GF-D8 (cell line): ENCODE data around the gene CHCHD3.
"Not testable (repeated sequence)": the region's sequence is repeated elsewhere in the genome, so short reads cannot be mapped to it uniquely, and the experiment has no call there.

Experiments
- DNase-seq: peaks from one replicate; lab custom pipeline; 2025; lab: John Stamatoyannopoulos, UW

The CHCHD3 gene

GRCh38 chr7:132947011-132947410 is 134.9 kb downstream of the CHCHD3 start:
- DNase-seq = no peak

GRCh38 chr7:132944774-132945173 is 137.1 kb downstream of the CHCHD3 start:
- no peak for DNase-seq

GRCh38 chr7:132943645-132944044 is 138.2 kb downstream of the CHCHD3 start:
- DNase-seq = no peak

GRCh38 chr7:132942701-132943100 is 139.2 kb downstream of the CHCHD3 start:
- no peak for DNase-seq

GRCh38 chr7:132941905-132942304 is 140.0 kb downstream of the CHCHD3 start:
- DNase-seq = no peak

GRCh38 chr7:132941428-132941827 is 140.5 kb downstream of the CHCHD3 start:
- DNase-seq = no peak

- DNase-seq = no peak
These were observed 141.8 kb downstream of the CHCHD3 start for GRCh38 chr7:132940084-132940483.

- DNase-seq = no peak
These were observed 142.4 kb downstream of the CHCHD3 start for GRCh38 chr7:132939495-132939894.

- no peak for DNase-seq
These were observed 144.6 kb downstream of the CHCHD3 start for GRCh38 chr7:132937286-132937685.

GRCh38 chr7:132935608-132936007 is 146.3 kb downstream of the CHCHD3 start:
- no peak for DNase-seq

- DNase-seq = no peak
These were observed 147.9 kb downstream of the CHCHD3 start for GRCh38 chr7:132934017-132934416.

GRCh38 chr7:132933072-132933458 is 148.8 kb downstream of the CHCHD3 start:
- DNase-seq = no peak

- no peak for DNase-seq
These were observed 149.4 kb downstream of the CHCHD3 start for GRCh38 chr7:132932296-132933071.

GRCh38 chr7:132930881-132931280 is 151.0 kb downstream of the CHCHD3 start:
- DNase-seq = no peak

- peak; percentile 93 for DNase-seq
These were observed 151.9 kb downstream of the CHCHD3 start for GRCh38 chr7:132929944-132930343.

GRCh38 chr7:132919771-132920170 is 162.1 kb downstream of the CHCHD3 start:
- DNase-seq = no peak

- no peak for DNase-seq
These were observed 166.2 kb downstream of the CHCHD3 start for GRCh38 chr7:132915647-132916046.

GRCh38 chr7:132910657-132911056 is 171.2 kb downstream of the CHCHD3 start:
- no peak for DNase-seq

- DNase-seq = no peak
These were observed 174.4 kb downstream of the CHCHD3 start for GRCh38 chr7:132907380-132907940.

GRCh38 chr7:132906193-132906835 is 175.6 kb downstream of the CHCHD3 start:
- DNase-seq = no peak

GRCh38 chr7:132905136-132905535 is 176.8 kb downstream of the CHCHD3 start:
- DNase-seq = not testable (repeated sequence)

- no peak for DNase-seq
These were observed 177.7 kb downstream of the CHCHD3 start for GRCh38 chr7:132904209-132904608.

GRCh38 chr7:132902294-132902693 is 179.6 kb downstream of the CHCHD3 start:
- not testable (repeated sequence) for DNase-seq
